Measurements from ENCODE around the gene TMEM132C. TPM values are rescaled to one million over a fixed set of nuclear protein-coding genes. Genes with fewer than 3 reads are reported as not detected.

Gene TMEM132C
- total and polyA plus RNA-seq, 12 donors: 0.79 to 2.9 (median 1.7) TPM

GRCh38 chr12:128442096-128442495 lies 175.1 kb downstream of the TMEM132C start:
- intact Hi-C loops (cut with DNase I): no loop called here
- TF ChIP-seq CTCF (IDR thresholded peaks at IDR 0.05): no peak
- ATAC-seq: no peak

GRCh38 chr12:128444598-128444997 lies 177.6 kb downstream of the TMEM132C start:
- 72 to 76% methylated on average over 12 of the region's 12 CpGs for WGBS, 2 donors
- Histone ChIP-seq H3K27ac (no peak overlapping the region), H3K4me1 (no peaks in the 10 kb centered on the region), H3K4me3 (no peak overlapping the region), H3K27me3 (peaks cover 0 to 4% (median 0%) of the 10 kb centered on the region in 7 donors), H3K9me3 (peaks cover 0 to 5% (median 0%) of the 10 kb centered on the region in 11 donors), H3K36me3 (no peaks in the 10 kb centered on the region)
- intact Hi-C loops (cut with DNase I): no loop called here
- ATAC-seq (no peak), DNase-seq (no peak)
- TF ChIP-seq CTCF (IDR thresholded peaks at IDR 0.05): no peak

More at GRCh38 chr12:128442096-128442495, 175.1 kb downstream of the TMEM132C start:
- Histone ChIP-seq H3K4me3 (no peak overlapping the region), H3K27me3 (peaks cover 0 to 4% (median 0%) of the 10 kb centered on the region in 7 donors), H3K36me3 (no peaks in the 10 kb centered on the region), H3K9me3 (peaks cover 0 to 5% (median 0%) of the 10 kb centered on the region in 11 donors), H3K4me1 (no peaks in the 10 kb centered on the region), H3K27ac (no peak overlapping the region)
- WGBS, 2 donors: 63 to 65% methylated on average over 2 of the region's 2 CpGs
- DNase-seq: no peak

- H3K27me3 ChIP-seq: peaks cover 0 to 4% (median 0%) of the 10 kb centered on the region in 7 donors
- no peak overlapping the region for H3K4me3 ChIP-seq
- WGBS, 2 donors: 40 to 44% methylated on average over 13 of the region's 13 CpGs
- no peak for TF ChIP-seq CTCF (IDR thresholded peaks at IDR 0.05)
- no peak for ATAC-seq
- H3K4me1 ChIP-seq: no peaks in the 10 kb centered on the region
- intact Hi-C loops (cut with DNase I): no loop called here
- H3K9me3 ChIP-seq: peaks cover 0 to under 1% (median 0%) of the 10 kb centered on the region in 11 donors
- no peaks in the 10 kb centered on the region for H3K36me3 ChIP-seq
- DNase-seq: no peak
- no peak overlapping the region for H3K27ac ChIP-seq
Observed at GRCh38 chr12:128445415-128446127, 178.6 kb downstream of the TMEM132C start.

GRCh38 chr12:128449146-128449894 lies 182.3 kb downstream of the TMEM132C start:
- Histone ChIP-seq H3K4me1 (no peaks in the 10 kb centered on the region), H3K36me3 (no peaks in the 10 kb centered on the region), H3K27ac (no peak overlapping the region), H3K27me3 (peaks cover 0 to 3% (median 0%) of the 10 kb centered on the region in 7 donors), H3K4me3 (no peak overlapping the region), H3K9me3 (no peaks in the 10 kb centered on the region)
- intact Hi-C loops (cut with DNase I): no loop called here
- no peak for TF ChIP-seq CTCF (IDR thresholded peaks at IDR 0.05)
- 52 to 61% methylated on average over 7 of the region's 7 CpGs for WGBS, 2 donors
- DNase-seq: no peak
- ATAC-seq: no peak

Data from heart right ventricle (tissue), 16 donors.